HUES6 (cell line): ENCODE measurements around the gene GGCX.
A peak's percentile ranks its signal among the peaks of the same experiment; 100 is the strongest.
"Not testable (repeated sequence)": the region's sequence is repeated elsewhere in the genome, so short reads cannot be mapped to it uniquely, and the experiment has no call there.

Experiments
- H3K27ac ChIP-seq: 2 replicates; pipeline ENCODE4 v1.7.0; 2013; ENCODE audit warnings: low read depth, mild to moderate bottlenecking, low read length, inconsistent platforms
- H3K27me3 ChIP-seq: 2 replicates; pipeline ENCODE4 v1.6.1; 2013; ENCODE audit warnings: low read length; ENCODE audit not compliant: control insufficient read depth, insufficient read depth
- H3K36me3 ChIP-seq: 2 replicates; pipeline ENCODE4 v1.6.1; 2013; ENCODE audit warnings: low read length; ENCODE audit not compliant: control insufficient read depth, insufficient read depth
- H3K4me1 ChIP-seq: 2 replicates; pipeline ENCODE4 v1.6.1; 2013; ENCODE audit warnings: low read length; ENCODE audit not compliant: control insufficient read depth, insufficient read depth
- H3K4me3 ChIP-seq: 2 replicates; pipeline ENCODE4 v1.5.1; 2013; ENCODE audit warnings: low read depth, low read length
- H3K9ac ChIP-seq: one replicate; pipeline ENCODE4 v1.6.1; 2013; ENCODE audit warnings: mild to moderate bottlenecking, low read length
- H3K9me3 ChIP-seq: 2 replicates; pipeline ENCODE4 v1.6.1; 2013; ENCODE audit warnings: low read depth, low read length; ENCODE audit not compliant: control insufficient read depth, insufficient read depth

GGCX gene

GRCh38 chr2:85600235-85600575, 38.9 kb upstream of the GGCX start:
- H3K9me3 ChIP-seq = no peaks in the 10 kb centered on the region
- no peak overlapping the region for H3K4me3 ChIP-seq
- H3K4me1 ChIP-seq = peaks cover 8% of the 10 kb centered on the region
- H3K9ac ChIP-seq = no peak overlapping the region
- H3K27ac ChIP-seq = no peak overlapping the region
- no peaks in the 10 kb centered on the region for H3K27me3 ChIP-seq
- peaks cover 37% of the 10 kb centered on the region for H3K36me3 ChIP-seq

- Histone ChIP-seq H3K9me3 (no peaks in the 10 kb centered on the region), H3K4me1 (peaks cover 8% of the 10 kb centered on the region), H3K27me3 (no peaks in the 10 kb centered on the region), H3K9ac (no peak overlapping the region), H3K36me3 (peaks cover 37% of the 10 kb centered on the region), H3K4me3 (no peak overlapping the region), H3K27ac (no peak overlapping the region)
Measured at GRCh38 chr2:85599468-85600234, 38.4 kb upstream of the GGCX start.

- H3K9me3 ChIP-seq = no peaks in the 10 kb centered on the region
- H3K9ac ChIP-seq = no peak overlapping the region
- no peak overlapping the region for H3K27ac ChIP-seq
- H3K36me3 ChIP-seq = peaks cover 37% of the 10 kb centered on the region
- H3K27me3 ChIP-seq = no peaks in the 10 kb centered on the region
- no peak overlapping the region for H3K4me3 ChIP-seq
- peaks cover 8% of the 10 kb centered on the region for H3K4me1 ChIP-seq
Measured at GRCh38 chr2:85598594-85599340, 37.5 kb upstream of the GGCX start.

GRCh38 chr2:85597241-85597640, 35.9 kb upstream of the GGCX start:
- H3K27me3 ChIP-seq = no peaks in the 10 kb centered on the region
- H3K9ac ChIP-seq = no peak overlapping the region
- peaks cover 8% of the 10 kb centered on the region for H3K4me1 ChIP-seq
- H3K36me3 ChIP-seq = peaks cover 37% of the 10 kb centered on the region
- no peak overlapping the region for H3K27ac ChIP-seq
- H3K4me3 ChIP-seq = no peak overlapping the region
- no peaks in the 10 kb centered on the region for H3K9me3 ChIP-seq

GRCh38 chr2:85596486-85597143, 35.3 kb upstream of the GGCX start:
- H3K4me1 ChIP-seq = peaks cover 3% of the 10 kb centered on the region
- H3K9ac ChIP-seq = peak overlapping the region; percentile 90
- peaks cover 37% of the 10 kb centered on the region for H3K36me3 ChIP-seq
- no peaks in the 10 kb centered on the region for H3K9me3 ChIP-seq
- no peaks in the 10 kb centered on the region for H3K27me3 ChIP-seq
- H3K4me3 ChIP-seq = peak overlapping the region; percentile 95
- no peak overlapping the region for H3K27ac ChIP-seq

GRCh38 chr2:85596026-85596333, 34.7 kb upstream of the GGCX start:
- H3K4me3 ChIP-seq = peak overlapping the region; percentile 95
- H3K9me3 ChIP-seq = no peaks in the 10 kb centered on the region
- peak overlapping the region; percentile 90 for H3K9ac ChIP-seq
- peaks cover 37% of the 10 kb centered on the region for H3K36me3 ChIP-seq
- H3K4me1 ChIP-seq = no peaks in the 10 kb centered on the region; the same call in 1 of the 2 replicates
- H3K27ac ChIP-seq = peak overlapping the region; percentile 42; the same call in 1 of the 2 replicates
- H3K27me3 ChIP-seq = no peaks in the 10 kb centered on the region

GRCh38 chr2:85595301-85596025, 34.2 kb upstream of the GGCX start, which contains the start of gene RNF181:
RNF181 (plus strand) TSS chr2:85595745; CDS start chr2:85595764, 19 bp downstream.
- Histone ChIP-seq H3K9me3 (no peaks in the 10 kb centered on the region), H3K9ac (peak within 1 kb of the TSS; percentile 90), H3K4me3 (peak within 1 kb of the TSS; percentile 95), H3K27ac (peak within 1 kb of the TSS; percentile 42; the same call in 1 of the 2 replicates), H3K4me1 (no peaks in the 10 kb centered on the region; the same call in 1 of the 2 replicates), H3K36me3 (peaks cover 32% of the 10 kb centered on the region), H3K27me3 (no peaks in the 10 kb centered on the region)

- Histone ChIP-seq H3K9me3 (no peaks in the 10 kb centered on the region), H3K36me3 (peaks cover 25% of the 10 kb centered on the region), H3K4me3 (peak overlapping the region; percentile 95), H3K9ac (peak overlapping the region; percentile 87), H3K27me3 (no peaks in the 10 kb centered on the region), H3K4me1 (no peaks in the 10 kb centered on the region; the same call in 1 of the 2 replicates), H3K27ac (peak overlapping the region; percentile 33; the same call in 1 of the 2 replicates)
Measured at GRCh38 chr2:85594715-85595300, 33.5 kb upstream of the GGCX start.

GRCh38 chr2:85593023-85593422, 31.7 kb upstream of the GGCX start:
- Histone ChIP-seq H3K9ac (peak overlapping the region; percentile 9), H3K36me3 (peaks cover 12% of the 10 kb centered on the region), H3K4me3 (no peak overlapping the region), H3K27me3 (no peaks in the 10 kb centered on the region), H3K4me1 (no peaks in the 10 kb centered on the region; the same call in 1 of the 2 replicates), H3K9me3 (no peaks in the 10 kb centered on the region), H3K27ac (no peak overlapping the region)

- H3K9me3 ChIP-seq, H3K4me1 ChIP-seq, H3K9ac ChIP-seq: not testable (repeated sequence)
Measured at GRCh38 chr2:85592299-85592698, 31.0 kb upstream of the GGCX start.

More at GRCh38 chr2:85592299-85592698, 31.0 kb upstream of the GGCX start:
- not testable (repeated sequence) for H3K27me3 ChIP-seq, H3K27ac ChIP-seq, H3K36me3 ChIP-seq, H3K4me3 ChIP-seq
